ENCODE measurements around the gene NUBPL.
"Not testable (repeated sequence)": the region's sequence is repeated elsewhere in the genome, so short reads cannot be mapped to it uniquely, and the experiment has no call there.

Gene NUBPL

GRCh38 chr14:31746326-31746725 lies 185.1 kb downstream of the NUBPL start:
- Histone ChIP-seq H3K9me3 (ENCODE audit: control insufficient read depth, insufficient read depth, low read length) (peaks cover 9% of the 10 kb centered on the region), H3K79me2 (ENCODE audit: control insufficient read depth, low read length) (no peaks in the 10 kb centered on the region), H3K27ac (ENCODE audit: low read depth, low read length) (no peak overlapping the region), H3K4me2 (ENCODE audit: low read length) (no peak overlapping the region), H3K27me3 (ENCODE audit: control insufficient read depth, low read length) (no peaks in the 10 kb centered on the region), H3K9me2 (replicated peaks; ENCODE audit: control insufficient read depth, low read length) (no peaks in the 10 kb centered on the region), H3K36me3 (ENCODE audit: control insufficient read depth, low read length) (no peaks in the 10 kb centered on the region), H3K4me3 (ENCODE audit: low read length) (no peak overlapping the region), H3F3A (ENCODE audit: control insufficient read depth, insufficient read depth) (no peaks in the 10 kb centered on the region), H4K20me1 (ENCODE audit: control insufficient read depth, insufficient read depth, low read depth, low read length) (no peaks in the 10 kb centered on the region), H3K4me1 (ENCODE audit: control insufficient read depth, low read length) (no peaks in the 10 kb centered on the region)
- TF ChIP-seq EZH2phosphoT487 (IDR thresholded peaks at IDR 0.05; ENCODE audit: borderline replicate concordance, low read length) (no peak), CTCF (IDR thresholded peaks at IDR 0.05; ENCODE audit: low read depth, low read length, poor library complexity, severe bottlenecking) (no peak)

GRCh38 chr14:31749275-31749674 lies 188.1 kb downstream of the NUBPL start:
- no peaks in the 10 kb centered on the region for H3K4me1 ChIP-seq (ENCODE audit: control insufficient read depth, low read length)
- no peak overlapping the region for H3K27ac ChIP-seq (ENCODE audit: low read depth, low read length)
- H3F3A ChIP-seq (ENCODE audit: control insufficient read depth, insufficient read depth): no peaks in the 10 kb centered on the region
- H3K4me3 ChIP-seq (ENCODE audit: low read length): no peak overlapping the region
- H3K36me3 ChIP-seq (ENCODE audit: control insufficient read depth, low read length): no peaks in the 10 kb centered on the region
- TF ChIP-seq EZH2phosphoT487 (IDR thresholded peaks at IDR 0.05; ENCODE audit: borderline replicate concordance, low read length): no peak
- TF ChIP-seq CTCF (IDR thresholded peaks at IDR 0.05; ENCODE audit: low read depth, low read length, poor library complexity, severe bottlenecking): no peak
- no peaks in the 10 kb centered on the region for H3K27me3 ChIP-seq (ENCODE audit: control insufficient read depth, low read length)
- H3K9me3 ChIP-seq (ENCODE audit: control insufficient read depth, insufficient read depth, low read length): peaks cover 9% of the 10 kb centered on the region
- H3K79me2 ChIP-seq (ENCODE audit: control insufficient read depth, low read length): no peaks in the 10 kb centered on the region
- no peak overlapping the region for H3K4me2 ChIP-seq (ENCODE audit: low read length)
- no peaks in the 10 kb centered on the region for H4K20me1 ChIP-seq (ENCODE audit: control insufficient read depth, insufficient read depth, low read depth, low read length)
- no peaks in the 10 kb centered on the region for H3K9me2 ChIP-seq (replicated peaks; ENCODE audit: control insufficient read depth, low read length)

GRCh38 chr14:31751047-31751446 lies 189.8 kb downstream of the NUBPL start:
- H3K4me2 ChIP-seq (ENCODE audit: low read length); H3K27ac ChIP-seq (ENCODE audit: low read depth, low read length); H3K4me3 ChIP-seq (ENCODE audit: low read length); H3K4me1 ChIP-seq (ENCODE audit: control insufficient read depth, low read length); H4K20me1 ChIP-seq (ENCODE audit: control insufficient read depth, insufficient read depth, low read depth, low read length); H3K36me3 ChIP-seq (ENCODE audit: control insufficient read depth, low read length); H3K27me3 ChIP-seq (ENCODE audit: control insufficient read depth, low read length); H3K79me2 ChIP-seq (ENCODE audit: control insufficient read depth, low read length); H3K9me2 ChIP-seq (replicated peaks; ENCODE audit: control insufficient read depth, low read length); H3K9me3 ChIP-seq (ENCODE audit: control insufficient read depth, insufficient read depth, low read length); H3F3A ChIP-seq (ENCODE audit: control insufficient read depth, insufficient read depth): not testable (repeated sequence)

DNA sequence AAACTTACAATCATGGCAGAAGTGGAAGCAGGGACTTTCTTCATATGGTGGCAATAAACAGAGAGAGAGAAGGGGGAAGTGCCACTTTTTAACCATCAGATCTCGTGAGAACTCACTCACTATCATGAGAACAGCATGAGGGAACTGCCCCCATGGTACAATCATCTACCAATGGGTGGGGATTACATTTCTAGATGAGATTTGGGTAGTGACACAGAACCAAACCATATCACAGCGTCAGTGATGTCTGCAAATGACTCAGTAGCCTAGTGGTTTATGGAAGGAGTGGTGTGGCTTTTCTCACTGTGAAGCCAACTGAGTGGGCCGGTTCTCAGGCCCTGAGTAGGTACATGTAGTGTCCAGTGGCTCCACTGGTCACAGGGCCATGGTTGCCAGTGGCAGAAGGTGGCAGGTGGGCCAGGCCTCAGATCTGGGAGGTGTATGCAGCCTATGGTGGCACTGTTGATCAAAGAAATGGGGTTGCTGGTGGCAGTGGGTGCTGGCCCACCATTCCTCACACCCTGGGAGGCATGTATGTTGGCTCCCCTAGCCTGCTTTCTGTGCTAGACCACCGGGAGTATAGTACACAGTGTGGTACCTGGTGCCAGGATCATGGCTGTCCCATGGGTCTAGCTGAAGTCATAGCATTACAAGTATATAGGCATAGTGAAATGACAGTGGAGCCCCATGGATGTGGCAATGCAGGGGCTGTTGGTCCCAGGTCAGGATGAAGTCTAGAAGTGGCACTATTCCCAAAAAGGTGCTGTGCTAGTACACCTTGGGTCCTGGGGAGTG lies 191.9 kb downstream of the NUBPL start:
- H3K9me2 ChIP-seq (replicated peaks; ENCODE audit: control insufficient read depth, low read length): no peaks in the 10 kb centered on the region
- TF ChIP-seq EZH2phosphoT487 (IDR thresholded peaks at IDR 0.05; ENCODE audit: borderline replicate concordance, low read length): no peak
- TF ChIP-seq CTCF (IDR thresholded peaks at IDR 0.05; ENCODE audit: low read depth, low read length, poor library complexity, severe bottlenecking): no peak
- H4K20me1 ChIP-seq (ENCODE audit: control insufficient read depth, insufficient read depth, low read depth, low read length): no peaks in the 10 kb centered on the region
- no peak overlapping the region for H3K4me2 ChIP-seq (ENCODE audit: low read length)
- no peaks in the 10 kb centered on the region for H3K4me1 ChIP-seq (ENCODE audit: control insufficient read depth, low read length)
- no peaks in the 10 kb centered on the region for H3F3A ChIP-seq (ENCODE audit: control insufficient read depth, insufficient read depth)
- H3K9me3 ChIP-seq (ENCODE audit: control insufficient read depth, insufficient read depth, low read length): no peaks in the 10 kb centered on the region
- H3K4me3 ChIP-seq (ENCODE audit: low read length): no peak overlapping the region
- H3K27me3 ChIP-seq (ENCODE audit: control insufficient read depth, low read length): no peaks in the 10 kb centered on the region
- H3K27ac ChIP-seq (ENCODE audit: low read depth, low read length): no peak overlapping the region
- no peaks in the 10 kb centered on the region for H3K79me2 ChIP-seq (ENCODE audit: control insufficient read depth, low read length)
- H3K36me3 ChIP-seq (ENCODE audit: control insufficient read depth, low read length): no peaks in the 10 kb centered on the region

Data from DOHH2 (cell line).